Epithelial cell of esophagus (primary cell): ENCODE measurements around the gene CXCR1.

Experiments used
- DNase-seq: peaks from one replicate; pipeline ENCODE4 v3.0.0; 2010; ENCODE audit warnings: low read depth
- H3K4me3 ChIP-seq: 2 replicates; pipeline ENCODE4 v1.5.1; 2011; ENCODE audit warnings: mild to moderate bottlenecking, low read length, control low read depth
- CTCF ChIP-seq: IDR thresholded peaks from 2 replicates; pipeline ENCODE4 v1.5.1; 2011; ENCODE audit warnings: low read depth, mild to moderate bottlenecking, low read length, control low read depth, inconsistent platforms; ENCODE audit not compliant: insufficient read depth; ENCODE audit errors: missing control alignments

Gene CXCR1

DNA sequence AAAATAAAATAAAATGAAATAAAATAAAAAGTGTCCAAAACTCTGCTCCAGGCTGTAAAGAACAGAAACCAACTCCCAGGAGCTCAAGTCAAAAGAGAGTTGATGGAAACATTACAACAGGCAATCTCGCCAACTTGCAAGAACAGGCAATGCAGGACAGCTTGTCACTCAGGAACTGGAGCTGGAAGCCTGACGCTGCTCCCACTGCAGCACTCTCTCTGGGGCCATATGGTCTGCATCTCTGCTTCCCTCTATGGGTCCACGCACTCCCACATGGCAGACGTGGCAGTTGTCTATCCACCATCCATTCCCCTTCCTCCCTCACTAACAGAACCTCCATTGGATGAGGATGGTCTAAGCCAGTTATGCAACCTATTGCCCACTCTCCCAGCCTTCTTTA, 26.9 kb upstream of the CXCR1 start:
- no peak overlapping the region for H3K4me3 ChIP-seq
- no peak for DNase-seq
- no peak for TF ChIP-seq CTCF

GRCh38 chr2:218192902-218193430, 26.2 kb upstream of the CXCR1 start:
- TF ChIP-seq CTCF, result no peak
- DNase-seq, result no peak
- no peak overlapping the region for H3K4me3 ChIP-seq

DNA sequence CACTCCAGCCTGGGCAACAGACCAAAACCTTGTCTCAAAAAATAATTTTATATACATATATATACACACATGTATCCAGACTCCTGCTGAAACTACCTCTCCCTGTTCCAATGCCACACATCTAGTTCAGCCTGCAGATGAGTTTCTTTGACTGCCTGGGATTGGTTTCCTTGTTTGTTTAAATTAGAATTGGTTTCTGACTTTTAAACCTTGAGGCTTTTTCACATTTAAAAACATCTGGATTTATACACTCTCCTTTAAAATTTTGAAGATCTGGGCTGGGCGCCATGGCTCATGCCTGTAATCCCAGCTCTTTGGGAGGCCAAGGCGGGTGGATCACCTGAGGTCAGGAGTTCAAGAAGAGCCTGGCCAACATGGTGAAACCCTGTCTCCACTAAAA, 21.8 kb upstream of the CXCR1 start:
- no peak overlapping the region for H3K4me3 ChIP-seq
- no peak for DNase-seq
- TF ChIP-seq CTCF, result no peak

GRCh38 chr2:218187296-218188015, 20.7 kb upstream of the CXCR1 start:
- TF ChIP-seq CTCF, result no peak
- no peak overlapping the region for H3K4me3 ChIP-seq
- peak; percentile 41 for DNase-seq

- no peak for TF ChIP-seq CTCF
Measured at GRCh38 chr2:218186876-218187275, 20.1 kb upstream of the CXCR1 start.

GRCh38 chr2:218186355-218186766, 19.6 kb upstream of the CXCR1 start:
- peak; percentile 84 for DNase-seq
- H3K4me3 ChIP-seq, result no peak overlapping the region
- TF ChIP-seq CTCF, result peak; percentile 91

More at GRCh38 chr2:218186876-218187275, 20.1 kb upstream of the CXCR1 start:
- no peak overlapping the region for H3K4me3 ChIP-seq
- DNase-seq, result no peak

DNA sequence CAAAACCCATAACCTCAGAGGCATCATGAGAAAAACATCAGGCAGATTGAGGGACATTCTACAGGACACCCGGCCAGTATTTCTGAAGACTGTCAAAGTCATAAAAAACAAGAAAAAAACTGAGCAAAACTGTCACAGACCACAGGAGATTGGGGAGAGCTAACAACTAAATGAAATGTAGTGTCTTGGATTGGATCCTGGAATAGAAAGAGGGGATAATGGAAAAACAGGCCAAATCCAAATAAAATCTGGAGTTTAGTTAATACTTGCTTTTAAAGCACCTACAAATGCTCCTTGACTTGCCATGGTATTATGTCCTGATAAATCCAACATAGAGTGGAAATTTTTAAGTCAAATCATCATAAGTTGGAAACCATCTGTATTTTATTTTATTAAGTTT, 17.6 kb upstream of the CXCR1 start:
- no peak for TF ChIP-seq CTCF
- H3K4me3 ChIP-seq, result no peak overlapping the region
- DNase-seq, result no peak
